Type B pancreatic cell (in vitro differentiated cells): Measurements from ENCODE around the gene FOXC2. TPM values are rescaled to one million over a fixed set of nuclear protein-coding genes. Genes with fewer than 3 reads are reported as not detected.

Experiments used
- DNase-seq: peaks from one replicate; pipeline ENCODE4 v3.0.0; 2021; ENCODE audit warnings: mixed read lengths; ENCODE audit not compliant: unreplicated experiment; ENCODE audit errors: extremely low spot score
- H3K27ac Mint-ChIP-seq: 2 replicates; pipeline ENCODE4 v1.8.0; 2021; ENCODE audit warnings: mild to moderate bottlenecking, mixed read lengths
- H3K27me3 Mint-ChIP-seq: 2 replicates; pipeline ENCODE4 v1.8.0; 2021; ENCODE audit warnings: mixed read lengths
- H3K36me3 Mint-ChIP-seq: 2 replicates; pipeline ENCODE4 v1.8.0; 2021; ENCODE audit warnings: mixed read lengths
- H3K4me1 Mint-ChIP-seq: one replicate; pipeline ENCODE4 v1.8.0; 2021; ENCODE audit warnings: mixed read lengths; ENCODE audit not compliant: unreplicated experiment
- H3K4me3 Mint-ChIP-seq: 2 replicates; pipeline ENCODE4 v1.8.0; 2021; ENCODE audit warnings: mild to moderate bottlenecking, mixed read lengths
- H3K9me3 Mint-ChIP-seq: 2 replicates; pipeline ENCODE4 v1.8.0; 2021; ENCODE audit warnings: mixed read lengths
- total RNA-seq: library from RNA; stranded (reverse); gene quantifications from 2 replicates; pipeline ENCODE4 v1.2.1, GENCODE V29; 2021; ENCODE audit warnings: low replicate concordance
- TF ChIP-seq, protein P1 (sequence below): fragments of 200-600 bp; sonication (generic); conservative IDR thresholded peaks from 2 replicates; pipeline ENCODE4 v1.5.0; 2021; ENCODE audit warnings: antibody characterized with exemption, mild to moderate bottlenecking

FOXC2 gene
- total RNA-seq, 1 donor from 2014 or later: 11.3 TPM

DNA sequence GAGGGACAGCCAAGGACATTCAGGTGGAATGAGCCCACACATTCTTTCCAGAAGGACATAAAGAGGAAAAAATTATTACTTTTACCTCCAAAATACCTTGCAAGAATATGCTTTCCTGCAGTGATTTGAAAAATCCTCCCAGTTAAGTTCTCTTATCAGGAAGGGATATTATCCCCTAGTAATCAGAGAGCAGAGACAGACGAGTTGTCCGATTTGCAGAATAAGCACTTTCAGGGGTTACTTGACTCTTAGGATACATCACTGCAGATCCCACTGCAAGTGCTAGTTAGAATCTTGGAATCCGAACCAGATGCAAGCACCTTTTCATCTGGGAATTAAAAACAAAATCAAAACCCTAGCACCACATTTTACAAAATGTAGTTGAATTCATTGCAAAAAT, 45.3 kb downstream of the FOXC2 start:
- H3K9me3 Mint-ChIP-seq: no peaks in the 10 kb centered on the region
- H3K4me1 Mint-ChIP-seq: peaks cover 24% of the 10 kb centered on the region
- H3K27ac Mint-ChIP-seq: no peak overlapping the region
- no peak for DNase-seq
- TF ChIP-seq, protein P1, sequence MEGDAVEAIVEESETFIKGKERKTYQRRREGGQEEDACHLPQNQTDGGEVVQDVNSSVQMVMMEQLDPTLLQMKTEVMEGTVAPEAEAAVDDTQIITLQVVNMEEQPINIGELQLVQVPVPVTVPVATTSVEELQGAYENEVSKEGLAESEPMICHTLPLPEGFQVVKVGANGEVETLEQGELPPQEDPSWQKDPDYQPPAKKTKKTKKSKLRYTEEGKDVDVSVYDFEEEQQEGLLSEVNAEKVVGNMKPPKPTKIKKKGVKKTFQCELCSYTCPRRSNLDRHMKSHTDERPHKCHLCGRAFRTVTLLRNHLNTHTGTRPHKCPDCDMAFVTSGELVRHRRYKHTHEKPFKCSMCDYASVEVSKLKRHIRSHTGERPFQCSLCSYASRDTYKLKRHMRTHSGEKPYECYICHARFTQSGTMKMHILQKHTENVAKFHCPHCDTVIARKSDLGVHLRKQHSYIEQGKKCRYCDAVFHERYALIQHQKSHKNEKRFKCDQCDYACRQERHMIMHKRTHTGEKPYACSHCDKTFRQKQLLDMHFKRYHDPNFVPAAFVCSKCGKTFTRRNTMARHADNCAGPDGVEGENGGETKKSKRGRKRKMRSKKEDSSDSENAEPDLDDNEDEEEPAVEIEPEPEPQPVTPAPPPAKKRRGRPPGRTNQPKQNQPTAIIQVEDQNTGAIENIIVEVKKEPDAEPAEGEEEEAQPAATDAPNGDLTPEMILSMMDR: no peak
- peaks cover 18% of the 10 kb centered on the region for H3K27me3 Mint-ChIP-seq
- H3K36me3 Mint-ChIP-seq: no peaks in the 10 kb centered on the region
- no peak overlapping the region for H3K4me3 Mint-ChIP-seq

DNA sequence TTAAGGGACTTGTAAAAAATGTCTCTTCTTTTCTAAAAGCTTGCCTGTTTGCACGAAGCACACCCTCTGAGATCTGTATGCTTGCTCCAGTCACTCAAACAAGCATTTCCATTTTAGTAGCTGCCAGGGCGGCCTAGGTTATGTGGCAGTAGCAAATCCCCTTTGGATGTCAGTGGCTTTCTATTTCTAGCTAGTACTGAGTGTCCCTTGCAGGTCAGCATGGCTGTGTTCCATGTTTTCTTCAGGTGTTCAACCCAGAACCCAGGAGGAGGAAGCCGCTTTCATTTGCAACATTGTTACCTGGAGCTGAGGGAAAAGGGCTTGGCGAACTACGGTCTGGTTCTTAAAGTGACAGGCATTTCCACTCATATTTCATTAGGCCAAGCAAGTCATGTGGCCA, 48.1 kb downstream of the FOXC2 start:
- H3K36me3 Mint-ChIP-seq: no peaks in the 10 kb centered on the region
- H3K4me3 Mint-ChIP-seq: no peak overlapping the region
- TF ChIP-seq, protein P1: no peak
- no peak for DNase-seq
- H3K9me3 Mint-ChIP-seq: no peaks in the 10 kb centered on the region
- no peak overlapping the region for H3K27ac Mint-ChIP-seq
- H3K4me1 Mint-ChIP-seq: peaks cover 24% of the 10 kb centered on the region
- peaks cover 7% of the 10 kb centered on the region for H3K27me3 Mint-ChIP-seq

DNA sequence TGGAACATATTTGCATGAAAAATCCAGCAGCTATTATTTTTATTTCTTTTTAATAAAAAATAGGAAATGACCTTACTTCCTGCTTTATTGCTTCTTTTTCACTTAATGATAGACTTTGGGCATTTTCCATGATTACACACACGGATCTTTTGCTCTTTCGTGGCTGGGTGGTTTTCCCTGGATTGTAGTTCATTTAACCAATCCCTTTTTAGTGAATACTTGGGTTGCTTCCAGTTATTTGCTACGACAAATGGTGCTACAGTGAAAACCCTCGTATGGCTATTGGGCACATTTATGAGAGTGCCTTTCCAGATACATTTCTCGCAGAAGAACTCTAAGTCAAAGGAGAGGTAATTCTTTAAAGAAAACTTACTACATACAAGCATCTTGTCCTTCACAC, 50.3 kb downstream of the FOXC2 start:
- Mint-ChIP-seq H3K27ac (no peak overlapping the region), H3K4me1 (peaks cover 17% of the 10 kb centered on the region), H3K4me3 (no peak overlapping the region), H3K36me3 (no peaks in the 10 kb centered on the region), H3K27me3 (peaks cover 5% of the 10 kb centered on the region), H3K9me3 (no peaks in the 10 kb centered on the region)
- DNase-seq: no peak
- TF ChIP-seq, protein P1: no peak

DNA sequence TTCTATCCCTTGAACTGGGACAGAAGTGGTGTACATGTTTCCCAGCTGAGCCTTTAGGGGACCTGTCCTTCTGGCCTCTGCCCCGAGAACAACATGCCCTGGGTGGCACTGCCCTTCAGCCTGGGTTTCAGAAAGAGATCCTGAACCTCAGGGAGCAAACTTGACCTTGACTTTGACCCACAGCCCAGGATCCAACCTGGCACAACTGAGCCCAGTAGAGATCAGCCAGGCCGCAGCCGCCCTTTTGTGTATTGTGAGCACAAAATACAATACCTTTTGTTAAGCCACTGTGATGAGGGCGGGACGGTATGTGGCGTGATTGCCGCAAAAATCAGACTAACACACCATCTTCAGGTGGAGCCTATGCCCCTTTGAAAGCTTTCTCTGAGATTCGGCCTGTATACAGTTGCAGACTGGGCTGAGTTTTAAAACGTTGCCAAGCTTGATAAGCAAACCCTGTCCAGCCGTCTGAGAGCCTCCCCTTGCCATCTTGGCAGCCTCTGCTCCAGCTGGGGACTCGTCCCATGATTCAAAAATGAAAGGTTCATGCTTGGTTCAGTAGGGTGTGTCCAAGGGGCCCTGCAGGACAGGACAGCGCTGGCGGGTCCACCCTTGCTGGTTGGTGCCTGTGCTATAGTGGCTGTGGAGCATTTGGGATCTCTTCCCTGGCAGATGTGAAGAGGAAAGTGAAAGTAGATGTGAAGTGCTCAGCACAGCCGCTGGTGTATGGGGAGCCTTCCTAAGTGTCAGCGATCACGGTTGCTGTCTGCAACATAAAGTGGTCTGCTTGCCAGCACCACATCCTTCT, 52.0 kb downstream of the FOXC2 start:
- TF ChIP-seq, protein P1: no peak
- no peak overlapping the region for H3K4me3 Mint-ChIP-seq
- peaks cover 15% of the 10 kb centered on the region for H3K27me3 Mint-ChIP-seq
- no peaks in the 10 kb centered on the region for H3K36me3 Mint-ChIP-seq
- H3K9me3 Mint-ChIP-seq: no peaks in the 10 kb centered on the region
- DNase-seq: no peak
- H3K4me1 Mint-ChIP-seq: peaks cover 17% of the 10 kb centered on the region
- no peak overlapping the region for H3K27ac Mint-ChIP-seq

Other genes starting within 250 kb of the FOXC2 start
- 0.48 and 3.4 TPM in 2 replicates for gene FOXF1, start 56.3 kb upstream of the FOXC2 start, total RNA-seq
- gene MTHFSD, start 11.6 kb upstream of the FOXC2 start, total RNA-seq: 18.2 and 20.2 TPM in 2 replicates
- gene FOXL1, start 11.7 kb downstream of the FOXC2 start, total RNA-seq: 1.5 and 2.2 TPM in 2 replicates